GM21390 (cell line): ENCODE data around the gene DBNDD1.
"Not testable (repeated sequence)": the region's sequence is repeated elsewhere in the genome, so short reads cannot be mapped to it uniquely, and the experiment has no call there.

Experiments
- ATAC-seq: cut with Tn5 transposase; IDR thresholded peaks from one replicate; pipeline ENCODE4 v1.9.1; 2021; ENCODE audit not compliant: unreplicated experiment

Gene DBNDD1

GRCh38 chr16:90012991-90013745 is 6.1 kb downstream of the DBNDD1 start:
- ATAC-seq = no peak

GRCh38 chr16:90011908-90012501 is 7.3 kb downstream of the DBNDD1 start:
- ATAC-seq = no peak

- ATAC-seq = no peak
These were observed 7.8 kb downstream of the DBNDD1 start for GRCh38 chr16:90011508-90011819.

GRCh38 chr16:90010676-90011507 is 8.4 kb downstream of the DBNDD1 start:
- ATAC-seq = no peak

- ATAC-seq = no peak
These were observed 9.9 kb downstream of the DBNDD1 start for GRCh38 chr16:90009172-90009899.

GRCh38 chr16:90008708-90009145 is 10.5 kb downstream of the DBNDD1 start:
- peak; percentile 46 for ATAC-seq

GRCh38 chr16:90007635-90008234 is 11.5 kb downstream of the DBNDD1 start:
- ATAC-seq = not testable (repeated sequence)

- no peak for ATAC-seq
These were observed 12.2 kb downstream of the DBNDD1 start for GRCh38 chr16:90007015-90007414.

GRCh38 chr16:90005956-90006663 is 13.1 kb downstream of the DBNDD1 start:
- ATAC-seq = no peak

- no peak for ATAC-seq
These were observed 14.7 kb downstream of the DBNDD1 start for GRCh38 chr16:90004577-90004976.

- ATAC-seq = no peak
These were observed 16.5 kb downstream of the DBNDD1 start for GRCh38 chr16:90002759-90003158.

GRCh38 chr16:90001761-90002503 is 17.3 kb downstream of the DBNDD1 start:
- no peak for ATAC-seq

GRCh38 chr16:90000733-90001427 is 18.4 kb downstream of the DBNDD1 start:
- ATAC-seq = no peak

GRCh38 chr16:89999831-90000574 is 19.3 kb downstream of the DBNDD1 start:
- ATAC-seq = no peak

- no peak for ATAC-seq
These were observed 23.1 kb downstream of the DBNDD1 start for GRCh38 chr16:89996178-89996489.

- not testable (repeated sequence) for ATAC-seq
These were observed 23.6 kb downstream of the DBNDD1 start for GRCh38 chr16:89995475-89996177.

GRCh38 chr16:89994721-89995474 is 24.4 kb downstream of the DBNDD1 start:
- not testable (repeated sequence) for ATAC-seq
